ENCODE measurements around the gene NT5DC1. TPM values are rescaled to one million over a fixed set of nuclear protein-coding genes. Genes with fewer than 3 reads are reported as not detected.

The NT5DC1 gene
- total RNA-seq, 1 experiment from 2014 or later: 63.7 TPM

DNA sequence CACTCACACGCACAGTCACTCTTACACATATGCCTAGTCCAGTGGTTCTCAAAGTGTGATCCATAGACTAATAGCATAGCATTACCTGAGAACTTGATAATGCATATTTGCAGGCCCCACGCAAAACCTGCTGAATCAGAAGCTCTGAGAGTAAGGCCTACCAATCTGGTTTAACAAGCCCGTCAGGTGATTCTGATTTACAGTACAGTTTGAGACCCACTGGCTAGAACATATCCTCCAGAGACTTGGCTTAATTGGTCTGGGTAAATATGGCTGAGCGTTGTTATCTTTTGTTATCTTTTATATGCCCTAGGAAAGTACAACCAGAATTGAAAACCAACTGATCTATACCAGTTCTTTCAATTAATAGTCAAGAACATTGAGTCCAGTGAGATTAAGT is 143.6 kb downstream of the NT5DC1 start:
- ChIA-PET RAD21 (ENCODE audit: low non-redundant PET in 1 of 2, low total read pairs in 2 of 2, uncharacterized antibody in 2 of 2, unreplicated experiment in 2 of 2) (no interaction called here), CTCF (no interaction called here), POLR2A (no interaction called here)
- Histone ChIP-seq H3K9me3 (ENCODE audit: control insufficient read depth in 1 of 2, insufficient read depth in 1 of 2, low read depth in 1 of 2, low read length in 2 of 2) (no peaks in the 10 kb centered on the region), H3K9ac (ENCODE audit: low read length) (no peak overlapping the region), H3K36me3 (ENCODE audit: control insufficient read depth in 1 of 2, insufficient read depth in 2 of 2, low read length in 2 of 2) (0 out of 4 replicates have a peak, but pooled peaks cover 0 to 1% of the 10 kb centered on the region in 2 experiments), H3K27me3 (ENCODE audit: insufficient read depth, low read length) (no peaks in the 10 kb centered on the region), H4K20me1 (ENCODE audit: insufficient read depth) (no peaks in the 10 kb centered on the region), H3K4me1 (ENCODE audit: control insufficient read depth in 1 of 2, insufficient read depth in 2 of 2, low read length in 2 of 2) (no peaks in the 10 kb centered on the region), H2AFZ (ENCODE audit: low read depth, low read length, poor library complexity, severe bottlenecking) (no peak overlapping the region), H3K79me2 (ENCODE audit: insufficient read depth, low read length) (no peaks in the 10 kb centered on the region), H3K27ac (ENCODE audit: low read depth, low read length) (no peak overlapping the region), H3K4me3 (replicated peaks in 1 of 2; ENCODE audit: low read depth in 1 of 2, low read length in 2 of 2) (no peak overlapping the region), H3K9me2 (ENCODE audit: insufficient read depth) (no peaks in the 10 kb centered on the region), H3K4me2 (ENCODE audit: low read length) (no peak overlapping the region)
- intact Hi-C loops (cut with micrococcal nuclease): no loop called here
- ATAC-seq (no peak), DNase-seq (ENCODE audit: low read depth, low spot score) (no peak)
- TF ChIP-seq YY1 (IDR thresholded peaks at IDR 0.05; ENCODE audit: extremely low read depth, insufficient replicate concordance, low read depth, low read length) (no peak), POLR2AphosphoS5 (IDR thresholded peaks at IDR 0.05; ENCODE audit: low read depth, low read length) (no peak), ELF1 (IDR thresholded peaks at IDR 0.05; ENCODE audit: borderline replicate concordance, low read depth) (no peak), SRF (IDR thresholded peaks at IDR 0.05; ENCODE audit: low read depth) (no peak), FOSL1 (IDR thresholded peaks at IDR 0.05; ENCODE audit: low read depth) (no peak), TCF7L2 (IDR thresholded peaks at IDR 0.05; ENCODE audit: borderline replicate concordance, extremely low read depth, insufficient read depth, insufficient read length) (no peak), RAD21 (IDR thresholded peaks at IDR 0.05; ENCODE audit: low read depth) (no peak), CBX3 (IDR thresholded peaks at IDR 0.05; ENCODE audit: low read depth) (no peak), EZH2 (IDR thresholded peaks at IDR 0.05) (no peak), SP1 (IDR thresholded peaks at IDR 0.05; ENCODE audit: low read depth) (no peak), SIN3A (IDR thresholded peaks at IDR 0.05; ENCODE audit: low read depth) (no peak), ZNF274 (IDR thresholded peaks at IDR 0.05; ENCODE audit: low read depth, low read length) (no peak), CEBPB (IDR thresholded peaks at IDR 0.05; ENCODE audit: low read depth) (no peak), EZH2phosphoT487 (IDR thresholded peaks at IDR 0.05; ENCODE audit: borderline replicate concordance) (no peak)
- TF ChIP-seq, protein P1, sequence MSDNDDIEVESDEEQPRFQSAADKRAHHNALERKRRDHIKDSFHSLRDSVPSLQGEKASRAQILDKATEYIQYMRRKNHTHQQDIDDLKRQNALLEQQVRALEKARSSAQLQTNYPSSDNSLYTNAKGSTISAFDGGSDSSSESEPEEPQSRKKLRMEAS (IDR thresholded peaks at IDR 0.05): no peak
- TF ChIP-seq, protein P2, sequence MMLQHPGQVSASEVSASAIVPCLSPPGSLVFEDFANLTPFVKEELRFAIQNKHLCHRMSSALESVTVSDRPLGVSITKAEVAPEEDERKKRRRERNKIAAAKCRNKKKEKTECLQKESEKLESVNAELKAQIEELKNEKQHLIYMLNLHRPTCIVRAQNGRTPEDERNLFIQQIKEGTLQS (IDR thresholded peaks at IDR 0.05): no peak
- TF ChIP-seq, protein P3, sequence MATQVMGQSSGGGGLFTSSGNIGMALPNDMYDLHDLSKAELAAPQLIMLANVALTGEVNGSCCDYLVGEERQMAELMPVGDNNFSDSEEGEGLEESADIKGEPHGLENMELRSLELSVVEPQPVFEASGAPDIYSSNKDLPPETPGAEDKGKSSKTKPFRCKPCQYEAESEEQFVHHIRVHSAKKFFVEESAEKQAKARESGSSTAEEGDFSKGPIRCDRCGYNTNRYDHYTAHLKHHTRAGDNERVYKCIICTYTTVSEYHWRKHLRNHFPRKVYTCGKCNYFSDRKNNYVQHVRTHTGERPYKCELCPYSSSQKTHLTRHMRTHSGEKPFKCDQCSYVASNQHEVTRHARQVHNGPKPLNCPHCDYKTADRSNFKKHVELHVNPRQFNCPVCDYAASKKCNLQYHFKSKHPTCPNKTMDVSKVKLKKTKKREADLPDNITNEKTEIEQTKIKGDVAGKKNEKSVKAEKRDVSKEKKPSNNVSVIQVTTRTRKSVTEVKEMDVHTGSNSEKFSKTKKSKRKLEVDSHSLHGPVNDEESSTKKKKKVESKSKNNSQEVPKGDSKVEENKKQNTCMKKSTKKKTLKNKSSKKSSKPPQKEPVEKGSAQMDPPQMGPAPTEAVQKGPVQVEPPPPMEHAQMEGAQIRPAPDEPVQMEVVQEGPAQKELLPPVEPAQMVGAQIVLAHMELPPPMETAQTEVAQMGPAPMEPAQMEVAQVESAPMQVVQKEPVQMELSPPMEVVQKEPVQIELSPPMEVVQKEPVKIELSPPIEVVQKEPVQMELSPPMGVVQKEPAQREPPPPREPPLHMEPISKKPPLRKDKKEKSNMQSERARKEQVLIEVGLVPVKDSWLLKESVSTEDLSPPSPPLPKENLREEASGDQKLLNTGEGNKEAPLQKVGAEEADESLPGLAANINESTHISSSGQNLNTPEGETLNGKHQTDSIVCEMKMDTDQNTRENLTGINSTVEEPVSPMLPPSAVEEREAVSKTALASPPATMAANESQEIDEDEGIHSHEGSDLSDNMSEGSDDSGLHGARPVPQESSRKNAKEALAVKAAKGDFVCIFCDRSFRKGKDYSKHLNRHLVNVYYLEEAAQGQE (IDR thresholded peaks at IDR 0.05; ENCODE audit: low read depth): no peak
- BruUV-seq (replicated peaks): no TSS peak
